T-helper 2 cell (primary cell): ENCODE data around the gene RPL31.
A peak's percentile ranks its signal among the peaks of the same experiment; 100 is the strongest.

Source experiments
- DNase-seq, 5 experiments: peaks; one replicate each; pipeline versions ENCODE4 v3.0.0 to v3.0.0-alpha.2; 2012 to 2022

Gene RPL31

DNA sequence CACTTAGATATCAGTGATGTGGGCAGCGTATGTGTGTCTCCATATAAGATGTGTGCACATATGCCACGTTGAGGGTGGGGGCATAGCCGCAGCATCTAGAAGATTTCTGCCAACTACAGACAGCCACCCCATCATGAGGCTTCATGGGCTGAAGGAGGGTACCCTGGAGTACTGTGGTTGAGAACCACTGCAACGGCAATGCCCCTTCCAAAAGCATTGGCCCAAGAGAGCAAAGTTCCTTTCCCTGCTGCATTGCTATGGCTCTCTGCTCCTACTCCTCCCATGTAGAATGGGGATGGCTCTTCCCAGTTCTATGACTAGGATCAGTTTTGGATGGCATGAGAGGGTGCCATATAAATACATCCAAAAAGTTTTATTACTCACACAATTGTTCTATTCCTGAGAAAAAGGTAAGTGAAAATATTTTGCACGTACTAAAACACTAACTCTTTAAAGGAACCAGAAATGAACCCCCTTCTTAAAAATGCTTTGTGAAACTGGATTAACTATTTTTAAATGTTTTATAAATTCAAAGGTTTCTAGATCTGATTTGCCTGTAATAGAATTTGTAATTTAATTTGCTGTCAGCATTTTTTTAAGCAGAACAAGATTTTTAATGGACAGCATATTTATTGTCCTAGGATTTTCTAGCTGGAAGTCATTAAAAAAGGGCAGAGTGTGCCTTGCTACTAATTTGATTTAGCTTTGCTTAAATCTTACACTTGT lies 4.4 kb upstream of the RPL31 start:
- DNase-seq: no peak

- no peak for DNase-seq
Observed at GRCh38 chr2:100998235-100998573, 3.9 kb upstream of the RPL31 start.

GRCh38 chr2:100999995-101000394 lies 2.1 kb upstream of the RPL31 start:
- no peak for DNase-seq

DNA sequence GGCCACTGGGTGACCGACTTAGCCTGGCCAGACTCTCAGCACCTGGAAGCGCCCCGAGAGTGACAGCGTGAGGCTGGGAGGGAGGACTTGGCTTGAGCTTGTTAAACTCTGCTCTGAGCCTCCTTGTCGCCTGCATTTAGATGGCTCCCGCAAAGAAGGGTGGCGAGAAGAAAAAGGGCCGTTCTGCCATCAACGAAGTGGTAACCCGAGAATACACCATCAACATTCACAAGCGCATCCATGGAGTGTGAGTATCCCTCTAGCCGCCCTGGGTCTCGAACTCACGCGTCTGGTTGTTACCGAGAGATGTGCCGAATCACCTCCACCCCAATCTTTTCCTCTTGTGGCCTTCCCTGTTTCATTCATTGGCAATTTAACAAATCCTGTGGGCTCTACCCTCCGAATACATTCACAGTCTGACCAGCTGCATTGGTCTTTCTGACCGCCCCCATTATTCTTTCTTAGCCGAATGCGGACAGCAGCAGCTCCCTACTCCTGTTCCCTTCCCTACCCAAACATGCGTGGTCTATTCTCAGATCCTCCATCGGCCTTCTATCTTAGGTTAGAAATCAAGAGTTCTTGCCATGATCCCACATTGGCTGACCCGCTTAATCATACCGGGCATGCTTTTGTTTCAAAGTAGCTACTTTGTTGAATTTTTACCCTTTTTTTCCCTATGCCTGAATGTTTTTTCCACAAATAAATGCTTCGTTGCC lies 631 bp downstream of the RPL31 start:
- DNase-seq: peak in 1 of 5 experiments; percentile 8

- DNase-seq: no peak
Observed at GRCh38 chr2:101003278-101003775, 1.2 kb downstream of the RPL31 start.

GRCh38 chr2:101004620-101005325 lies 2.7 kb downstream of the RPL31 start:
- DNase-seq: no peak

- no peak for DNase-seq
Observed at GRCh38 chr2:101006065-101006715, 4.1 kb downstream of the RPL31 start.

- no peak for DNase-seq
Observed at GRCh38 chr2:101007415-101008345, 5.6 kb downstream of the RPL31 start.

GRCh38 chr2:101011152-101011551 lies 9.1 kb downstream of the RPL31 start:
- no peak for DNase-seq

DNA sequence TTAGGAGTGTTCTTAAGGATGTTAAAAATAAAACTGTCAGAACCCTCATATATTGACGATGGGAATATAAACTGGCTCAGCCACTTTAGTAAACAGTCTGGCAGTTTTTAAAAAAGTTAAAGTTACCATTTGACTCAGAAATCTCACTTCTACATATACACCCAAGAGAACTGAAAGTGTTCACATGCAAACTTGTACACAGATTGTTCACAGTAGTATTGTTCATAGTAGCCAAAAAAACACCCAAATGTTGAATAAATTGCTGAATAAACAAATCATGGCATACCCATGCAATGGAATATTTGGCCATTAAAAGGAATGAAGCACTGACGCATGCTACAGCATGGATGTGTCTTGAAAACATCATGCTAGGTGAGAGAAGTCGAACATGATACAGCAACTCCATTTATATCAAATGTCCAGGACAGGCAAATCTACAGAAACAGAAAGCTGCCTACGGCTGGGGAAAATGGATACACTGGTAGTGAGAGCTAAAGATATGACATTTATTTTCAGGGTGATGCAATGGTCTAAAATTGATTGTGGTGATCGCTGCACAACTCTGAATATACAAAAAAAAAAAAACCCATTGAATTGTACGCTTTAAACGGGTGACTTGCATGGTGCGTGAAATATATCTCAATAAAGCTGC lies 10.1 kb downstream of the RPL31 start:
- DNase-seq: peak in 1 of 5 experiments; percentile 32

GRCh38 chr2:101012706-101013181 lies 10.7 kb downstream of the RPL31 start:
- DNase-seq: peak in 1 of 5 experiments; percentile 29

DNA sequence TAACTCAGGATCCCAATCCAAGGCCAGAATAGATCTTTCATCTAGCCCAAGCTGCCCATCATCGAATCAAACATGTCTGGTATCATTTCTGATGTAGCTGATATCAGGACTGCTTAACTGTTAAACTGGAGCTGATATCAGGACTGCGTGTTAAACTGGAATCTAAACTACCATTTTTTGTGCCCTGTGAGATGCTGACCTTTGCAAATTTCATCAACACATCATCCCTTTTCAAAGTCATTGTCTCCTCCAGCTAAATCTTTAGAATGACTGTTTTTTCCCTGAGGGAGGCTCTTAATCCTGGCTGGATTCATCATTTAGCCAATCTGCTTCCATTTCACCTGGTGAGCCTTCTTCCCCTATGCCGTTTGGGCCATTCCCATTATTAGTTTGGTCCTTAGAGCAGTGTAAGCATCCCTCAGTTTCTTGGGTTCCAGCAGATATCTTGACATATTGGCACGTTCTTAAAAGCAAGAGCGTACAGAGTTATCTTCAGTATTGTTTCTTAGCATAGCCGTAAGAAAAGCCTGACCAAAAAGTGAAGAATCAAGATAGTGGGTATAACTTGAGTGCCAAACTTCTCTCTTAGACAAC lies 12.3 kb downstream of the RPL31 start:
- DNase-seq: no peak

DNA sequence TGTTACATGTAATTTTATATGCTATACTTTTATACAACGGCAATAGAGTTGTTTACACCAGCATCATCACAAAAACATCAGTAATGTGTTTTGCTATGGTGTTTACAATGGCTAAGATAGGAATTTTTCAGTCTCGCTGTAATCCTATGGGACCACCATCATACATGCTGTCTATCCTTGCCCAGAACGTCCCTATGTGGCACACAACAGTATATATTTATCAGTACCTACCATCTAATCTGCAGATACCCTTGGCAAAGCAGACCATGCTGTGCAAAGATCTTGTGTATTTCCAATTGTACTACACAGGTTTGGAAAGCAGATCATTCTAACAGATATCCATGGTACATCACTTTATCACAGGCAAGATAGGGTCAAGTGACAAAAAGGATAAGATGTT lies 15.3 kb downstream of the RPL31 start:
- DNase-seq: no peak

DNA sequence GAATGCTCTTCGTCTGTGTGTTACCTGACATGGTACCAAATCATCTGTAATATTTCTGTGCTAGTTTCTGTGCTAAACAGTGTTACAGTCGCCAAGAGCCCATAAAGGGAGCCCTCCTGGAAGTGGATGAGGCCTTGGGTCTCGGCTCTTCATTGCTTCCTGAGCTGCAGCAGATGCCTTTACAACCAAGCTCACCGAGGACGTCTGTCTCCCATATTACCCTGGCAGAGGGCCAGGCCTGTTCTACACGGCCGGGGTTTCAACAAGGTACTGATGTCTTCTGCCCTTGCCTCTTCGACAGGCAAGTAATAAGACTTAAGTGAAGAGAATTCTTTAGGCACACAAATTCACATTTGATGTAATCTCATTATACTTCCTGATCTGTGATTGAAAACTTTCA lies 16.8 kb downstream of the RPL31 start:
- DNase-seq: no peak

DNA sequence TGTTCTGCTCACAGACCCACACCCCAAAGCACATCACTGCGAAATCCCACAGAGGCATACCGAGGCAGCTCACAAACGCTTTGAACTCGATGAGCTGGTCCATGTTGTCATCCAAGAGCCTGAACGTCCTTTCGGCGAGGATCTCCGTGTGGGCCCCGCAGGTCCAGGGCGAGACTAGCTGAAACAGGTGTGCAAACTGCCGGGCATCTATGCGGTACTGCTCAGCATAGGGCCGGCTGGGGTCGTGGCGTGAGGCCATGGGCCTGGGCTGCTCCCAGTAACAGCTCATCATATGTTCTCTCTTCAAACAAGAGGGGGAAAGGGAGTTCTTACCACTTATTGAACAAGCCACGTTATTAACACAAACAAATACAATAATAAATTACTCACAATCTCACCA lies 20.1 kb downstream of the RPL31 start:
- DNase-seq: no peak

DNA sequence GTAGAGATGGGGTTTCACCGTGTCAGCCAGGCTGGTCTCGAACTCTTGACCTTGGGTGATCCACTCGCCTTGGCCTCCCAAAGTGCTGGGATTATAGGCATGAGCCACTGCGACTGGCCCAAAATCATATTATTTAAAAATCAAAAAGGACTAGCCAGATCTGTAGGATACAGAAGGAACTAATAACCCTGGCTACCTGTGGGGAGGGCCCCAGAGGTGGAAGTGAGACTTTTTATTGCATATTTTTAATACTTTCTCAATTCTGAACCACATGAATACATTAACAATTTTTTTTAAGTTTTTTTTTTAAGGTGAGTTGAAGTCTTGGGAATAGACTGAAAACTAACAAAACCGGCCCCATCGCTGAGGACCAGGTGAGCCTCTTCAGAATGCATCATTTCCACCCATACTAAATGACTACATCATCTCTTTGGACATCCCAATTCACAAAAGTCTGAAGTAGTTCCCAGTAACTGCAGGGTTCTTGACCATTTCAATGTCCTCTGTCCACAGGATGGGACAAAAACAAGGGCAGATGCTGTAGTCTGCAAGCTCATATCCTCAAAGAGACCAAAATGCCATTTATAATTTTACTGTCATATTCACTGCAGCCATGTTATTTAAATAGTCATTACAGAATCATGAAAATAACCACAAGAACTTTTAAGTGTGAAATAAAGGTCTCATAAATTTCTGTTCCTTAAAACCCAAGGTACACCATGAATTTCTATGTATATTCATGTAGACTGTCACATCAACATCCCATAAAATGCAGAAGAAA lies 21.4 kb downstream of the RPL31 start:
- no peak for DNase-seq

DNA sequence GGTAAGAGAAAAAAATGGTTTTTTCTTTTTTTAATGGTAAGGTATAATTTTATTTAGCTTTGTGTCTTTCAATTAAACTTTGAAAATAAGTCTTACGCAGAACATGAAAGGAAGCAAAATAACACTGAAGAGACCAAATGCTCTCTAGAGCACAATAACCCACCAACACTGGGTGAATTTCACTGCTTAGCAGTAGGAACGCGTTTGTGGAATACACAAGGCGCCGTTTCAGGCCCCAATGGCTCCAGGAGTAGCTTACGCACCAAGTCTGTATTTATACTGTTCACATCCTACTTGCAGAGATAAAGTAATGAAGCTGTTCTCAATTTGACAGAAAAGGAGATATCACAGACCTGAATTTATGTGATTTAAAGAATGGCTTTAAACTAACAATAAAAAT lies 23.5 kb downstream of the RPL31 start:
- no peak for DNase-seq

DNA sequence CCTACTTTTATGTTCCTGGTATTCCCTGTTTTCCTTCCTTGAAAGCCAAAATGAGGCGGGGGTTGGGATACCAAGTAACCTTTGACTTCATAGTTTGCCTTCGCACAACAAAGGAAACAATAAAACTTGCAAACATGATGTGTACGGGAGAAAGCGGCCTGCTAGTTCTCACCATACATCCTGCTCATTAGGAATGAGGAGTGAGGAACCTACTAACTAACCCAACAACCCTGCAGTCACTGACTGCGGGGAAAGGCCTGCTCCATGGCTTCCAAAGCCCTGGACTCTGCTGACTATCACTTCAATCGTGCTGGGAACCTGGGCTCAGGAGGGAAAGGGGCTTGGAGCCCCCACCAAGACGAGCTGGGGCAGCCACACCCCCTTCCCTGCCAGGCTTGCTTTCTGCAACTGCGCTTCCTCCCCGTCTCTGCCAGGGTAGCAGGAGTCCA lies 24.2 kb downstream of the RPL31 start:
- DNase-seq: no peak

- DNase-seq: no peak
Observed at GRCh38 chr2:101026923-101027469, 24.9 kb downstream of the RPL31 start.

DNA sequence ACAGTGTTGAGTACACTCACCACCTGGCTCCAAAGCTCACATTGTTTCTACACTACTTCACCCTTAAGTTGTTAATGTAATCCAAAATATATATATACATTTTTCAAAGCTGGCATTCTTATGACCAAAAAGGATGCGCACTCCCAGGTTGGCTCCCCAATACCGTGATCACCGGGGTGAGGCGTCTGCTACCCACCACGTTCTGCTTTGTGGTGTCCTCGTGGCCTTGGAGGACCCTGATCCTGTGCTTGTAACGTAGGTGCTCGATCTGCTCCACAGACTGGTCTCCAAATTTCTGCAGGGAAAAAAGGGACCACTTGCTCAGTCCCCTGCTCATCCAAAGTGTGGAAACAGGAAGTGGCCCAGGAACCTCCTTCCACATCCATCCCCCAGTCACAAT lies 25.8 kb downstream of the RPL31 start:
- no peak for DNase-seq
